Measurements from ENCODE around the gene ATP4A.

DNA sequence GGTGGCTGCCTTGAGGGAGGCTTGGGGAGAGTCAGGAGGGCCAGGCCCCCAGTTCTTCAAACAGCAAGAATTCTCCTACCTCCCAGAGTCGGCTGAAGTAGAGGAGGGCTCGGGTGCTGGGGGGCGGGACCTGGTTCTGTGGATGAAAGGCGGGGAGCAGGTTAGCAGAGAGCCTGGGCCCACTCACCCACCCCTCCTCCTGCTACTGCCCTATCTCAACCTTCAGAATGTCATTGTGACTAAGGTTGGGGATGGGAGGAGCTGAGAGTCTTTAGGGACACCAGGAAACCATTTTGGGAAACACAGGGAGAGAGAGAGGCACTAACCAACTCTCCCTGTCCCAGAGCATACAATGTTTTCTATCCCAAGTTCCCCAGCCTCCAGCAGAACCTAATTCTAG is 60.7 kb downstream of the ATP4A start:
- TF ChIP-seq EGR1 (conservative IDR thresholded peaks at IDR 0.05) (no peak), EP300 (IDR thresholded peaks at IDR 0.05; ENCODE audit: low read length) (no peak), PPARD (CRISPR knock-in tag; IDR thresholded peaks at IDR 0.05) (no peak), E2F3 (CRISPR knock-in tag; IDR thresholded peaks at IDR 0.05) (no peak), CREB1 (IDR thresholded peaks at IDR 0.05) (no peak), CREB1 (CRISPR knock-in tag; IDR thresholded peaks at IDR 0.05) (no peak)
- TF ChIP-seq, protein P1, sequence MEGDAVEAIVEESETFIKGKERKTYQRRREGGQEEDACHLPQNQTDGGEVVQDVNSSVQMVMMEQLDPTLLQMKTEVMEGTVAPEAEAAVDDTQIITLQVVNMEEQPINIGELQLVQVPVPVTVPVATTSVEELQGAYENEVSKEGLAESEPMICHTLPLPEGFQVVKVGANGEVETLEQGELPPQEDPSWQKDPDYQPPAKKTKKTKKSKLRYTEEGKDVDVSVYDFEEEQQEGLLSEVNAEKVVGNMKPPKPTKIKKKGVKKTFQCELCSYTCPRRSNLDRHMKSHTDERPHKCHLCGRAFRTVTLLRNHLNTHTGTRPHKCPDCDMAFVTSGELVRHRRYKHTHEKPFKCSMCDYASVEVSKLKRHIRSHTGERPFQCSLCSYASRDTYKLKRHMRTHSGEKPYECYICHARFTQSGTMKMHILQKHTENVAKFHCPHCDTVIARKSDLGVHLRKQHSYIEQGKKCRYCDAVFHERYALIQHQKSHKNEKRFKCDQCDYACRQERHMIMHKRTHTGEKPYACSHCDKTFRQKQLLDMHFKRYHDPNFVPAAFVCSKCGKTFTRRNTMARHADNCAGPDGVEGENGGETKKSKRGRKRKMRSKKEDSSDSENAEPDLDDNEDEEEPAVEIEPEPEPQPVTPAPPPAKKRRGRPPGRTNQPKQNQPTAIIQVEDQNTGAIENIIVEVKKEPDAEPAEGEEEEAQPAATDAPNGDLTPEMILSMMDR (IDR thresholded peaks at IDR 0.05 in 2 of 3, conservative IDR thresholded peaks at IDR 0.05 in 1 of 3; ENCODE audit: insufficient read depth in 2 of 3, low read depth in 1 of 3, low read length in 3 of 3): no peak

Data from K562 (cell line).